Fibroblast of lung (primary cell): ENCODE data around the gene CLDN10. TPM values are rescaled to one million over a fixed set of nuclear protein-coding genes. Genes with fewer than 3 reads are reported as not detected.

Experiments used
- DNase-seq, 2 donors: peaks; one replicate each; pipeline versions ENCODE4 v3.0.0 to v3.0.0-alpha.2; 2010; ENCODE audit warnings: low read depth in 2 of 2
- H2AFZ ChIP-seq: 2 replicates; pipeline ENCODE4 v1.5.1; 2012; ENCODE audit warnings: low read length, control low read depth, inconsistent platforms
- H3K27ac ChIP-seq: 2 replicates; pipeline ENCODE4 v1.5.1; 2011; ENCODE audit warnings: low read length, control low read depth; ENCODE audit not compliant: insufficient read depth
- H3K27me3 ChIP-seq: 2 replicates; pipeline ENCODE4 v1.5.1; 2011; ENCODE audit warnings: mild to moderate bottlenecking, low read length; ENCODE audit not compliant: control insufficient read depth, insufficient read depth
- H3K36me3 ChIP-seq: 2 replicates; pipeline ENCODE4 v1.5.1; 2011; ENCODE audit warnings: low read length; ENCODE audit not compliant: control insufficient read depth, insufficient read depth
- H3K4me1 ChIP-seq: 2 replicates; pipeline ENCODE4 v1.5.1; 2011; ENCODE audit warnings: low read length; ENCODE audit not compliant: control insufficient read depth, insufficient read depth; ENCODE audit errors: extremely low read depth
- H3K4me2 ChIP-seq: 2 replicates; pipeline ENCODE4 v1.5.1; 2011; ENCODE audit warnings: low read length, control low read depth; ENCODE audit not compliant: insufficient read depth; ENCODE audit errors: extremely low read depth
- H3K4me3 ChIP-seq, 4 experiments: fragments of 200-600 bp in 1 of 4; sonication (generic) in 1 of 4; replicated peaks in 1 of 4; 2 replicates each; pipeline ENCODE4 v1.5.1; 2011 to 2016; ENCODE audit warnings: low read length in 4 of 4, low read depth in 3 of 4, mild to moderate bottlenecking in 3 of 4, control low read depth in 2 of 4, inconsistent platforms in 1 of 4, mixed read lengths in 1 of 4; ENCODE audit not compliant: insufficient read depth in 1 of 4; ENCODE audit errors: control extremely low read depth in 1 of 4
- H3K79me2 ChIP-seq: 2 replicates; pipeline ENCODE4 v1.5.1; 2012; ENCODE audit warnings: mild to moderate bottlenecking, low read length, inconsistent platforms; ENCODE audit not compliant: control insufficient read depth, insufficient read depth
- H3K9ac ChIP-seq: 2 replicates; pipeline ENCODE4 v1.5.1; 2011; ENCODE audit warnings: mild to moderate bottlenecking, low read length, control low read depth; ENCODE audit not compliant: insufficient read depth
- H3K9me3 ChIP-seq: 2 replicates; pipeline ENCODE4 v1.5.1; 2012; ENCODE audit warnings: low read depth, low read length; ENCODE audit not compliant: control insufficient read depth, insufficient read depth
- H4K20me1 ChIP-seq: 2 replicates; pipeline ENCODE4 v1.5.1; 2011; ENCODE audit warnings: low read length; ENCODE audit not compliant: control insufficient read depth, insufficient read depth; ENCODE audit errors: extremely low read depth
- EZH2 ChIP-seq: IDR thresholded peaks from 2 replicates; pipeline ENCODE4 v1.5.1; 2012; ENCODE audit warnings: low read length, control low read depth, mild to moderate bottlenecking; ENCODE audit errors: missing control alignments
- polyA plus RNA-seq, 2 donors: library from polyadenylated mRNA; depleted of rRNA in 1 of 2; stranded (reverse) in 1 of 2; unstranded in 1 of 2; fragments of >200 nt; gene quantifications; 2 replicates each; pipeline ENCODE4 v1.2.1, GENCODE V29; 2011 to 2012; ENCODE audit warnings: missing spikeins in 1 of 2
- total RNA-seq: library from RNA; depleted of rRNA; stranded (reverse); fragments of >200 nt; gene quantifications from 2 replicates; pipeline ENCODE4 v1.2.1, GENCODE V29; 2014
- TF ChIP-seq, protein P1 (sequence below), 2 donors: IDR thresholded peaks in 1 of 2; conservative IDR thresholded peaks in 1 of 2; 1 replicate in 1 of 2; 2 replicates in 1 of 2; pipeline ENCODE4 v1.5.1; 2011 to 2012; ENCODE audit warnings: low read length in 2 of 2, control low read depth in 1 of 2, inconsistent platforms in 1 of 2, low read depth in 1 of 2, mild to moderate bottlenecking in 1 of 2

The CLDN10 gene
- total and polyA plus RNA-seq, 2 donors (not counting 1 experiment from before 2014, with no cell fraction given) = not detected

- no peaks in the 10 kb centered on the region for H3K9me3 ChIP-seq
- no peaks in the 10 kb centered on the region for H3K4me1 ChIP-seq
- no peaks in the 10 kb centered on the region for H4K20me1 ChIP-seq
- no peak overlapping the region for H3K4me3 ChIP-seq
- no peak overlapping the region for H3K9ac ChIP-seq
- peak; percentile 15 to 27 for DNase-seq
- no peak overlapping the region for H2AFZ ChIP-seq
- no peak overlapping the region for H3K27ac ChIP-seq
- H3K79me2 ChIP-seq = no peaks in the 10 kb centered on the region
- TF ChIP-seq EZH2 = no peak
- TF ChIP-seq, protein P1, sequence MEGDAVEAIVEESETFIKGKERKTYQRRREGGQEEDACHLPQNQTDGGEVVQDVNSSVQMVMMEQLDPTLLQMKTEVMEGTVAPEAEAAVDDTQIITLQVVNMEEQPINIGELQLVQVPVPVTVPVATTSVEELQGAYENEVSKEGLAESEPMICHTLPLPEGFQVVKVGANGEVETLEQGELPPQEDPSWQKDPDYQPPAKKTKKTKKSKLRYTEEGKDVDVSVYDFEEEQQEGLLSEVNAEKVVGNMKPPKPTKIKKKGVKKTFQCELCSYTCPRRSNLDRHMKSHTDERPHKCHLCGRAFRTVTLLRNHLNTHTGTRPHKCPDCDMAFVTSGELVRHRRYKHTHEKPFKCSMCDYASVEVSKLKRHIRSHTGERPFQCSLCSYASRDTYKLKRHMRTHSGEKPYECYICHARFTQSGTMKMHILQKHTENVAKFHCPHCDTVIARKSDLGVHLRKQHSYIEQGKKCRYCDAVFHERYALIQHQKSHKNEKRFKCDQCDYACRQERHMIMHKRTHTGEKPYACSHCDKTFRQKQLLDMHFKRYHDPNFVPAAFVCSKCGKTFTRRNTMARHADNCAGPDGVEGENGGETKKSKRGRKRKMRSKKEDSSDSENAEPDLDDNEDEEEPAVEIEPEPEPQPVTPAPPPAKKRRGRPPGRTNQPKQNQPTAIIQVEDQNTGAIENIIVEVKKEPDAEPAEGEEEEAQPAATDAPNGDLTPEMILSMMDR (conservative IDR thresholded peaks at IDR 0.05 in 1 of 2, IDR thresholded peaks at IDR 0.05 in 1 of 2; ENCODE audit: low read depth in 1 of 2, low read length in 2 of 2) = no peak
- H3K4me2 ChIP-seq = no peak overlapping the region
- peaks cover 3% of the 10 kb centered on the region for H3K36me3 ChIP-seq
- no peaks in the 10 kb centered on the region for H3K27me3 ChIP-seq
Observed at GRCh38 chr13:95573221-95573620, 20.7 kb downstream of the CLDN10 start.

DNA sequence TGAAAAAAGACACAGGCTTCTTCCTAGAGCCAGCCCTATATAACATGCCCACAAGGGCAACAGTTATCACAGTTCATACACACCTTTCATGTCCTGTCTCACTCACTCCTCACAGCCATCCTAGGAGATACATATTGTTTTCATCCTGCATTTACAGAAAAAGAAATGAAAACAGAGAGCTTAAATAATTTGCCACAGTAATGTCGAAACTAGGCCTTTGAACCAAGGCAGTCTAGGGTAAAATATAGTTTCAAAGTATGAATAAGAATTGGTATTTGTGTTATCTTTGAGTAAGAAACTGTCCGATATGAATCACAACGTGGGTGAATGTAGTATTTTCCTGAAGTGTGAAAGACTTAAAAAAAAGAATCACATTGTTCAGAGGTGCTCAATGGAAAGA lies 26.8 kb downstream of the CLDN10 start:
- H3K9ac ChIP-seq = no peak overlapping the region
- no peaks in the 10 kb centered on the region for H4K20me1 ChIP-seq
- no peaks in the 10 kb centered on the region for H3K79me2 ChIP-seq
- DNase-seq = no peak
- peaks cover 6% of the 10 kb centered on the region for H3K36me3 ChIP-seq
- H3K4me1 ChIP-seq = no peaks in the 10 kb centered on the region
- no peak overlapping the region for H3K4me3 ChIP-seq
- H3K27ac ChIP-seq = no peak overlapping the region
- H2AFZ ChIP-seq = no peak overlapping the region
- H3K9me3 ChIP-seq = no peaks in the 10 kb centered on the region
- H3K27me3 ChIP-seq = no peaks in the 10 kb centered on the region
- no peak overlapping the region for H3K4me2 ChIP-seq
- TF ChIP-seq EZH2 = no peak
- TF ChIP-seq, protein P1 (conservative IDR thresholded peaks at IDR 0.05 in 1 of 2, IDR thresholded peaks at IDR 0.05 in 1 of 2; ENCODE audit: low read depth in 1 of 2, low read length in 2 of 2) = no peak

DNA sequence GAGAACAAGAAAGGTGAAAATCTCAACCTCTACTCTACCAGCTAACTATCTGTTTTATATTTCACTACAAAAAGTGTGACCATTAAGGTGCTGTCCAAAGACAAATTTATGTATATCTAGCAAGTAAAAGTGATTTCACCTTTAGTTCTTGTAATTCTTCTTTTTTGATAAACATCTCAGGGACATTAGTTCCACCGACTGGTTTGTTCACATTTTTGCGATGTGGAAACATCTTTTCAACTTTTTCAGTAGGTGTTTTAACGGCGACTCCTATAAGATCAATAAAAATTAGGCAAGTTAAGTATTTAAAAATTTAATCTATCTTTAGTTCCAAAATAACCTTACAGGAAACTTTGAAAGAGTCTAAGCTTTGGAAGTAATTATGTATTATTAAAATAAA lies 33.3 kb downstream of the CLDN10 start:
- H3K4me2 ChIP-seq = no peak overlapping the region
- no peaks in the 10 kb centered on the region for H4K20me1 ChIP-seq
- H3K9me3 ChIP-seq = no peaks in the 10 kb centered on the region
- no peak for DNase-seq
- H2AFZ ChIP-seq = no peak overlapping the region
- H3K4me3 ChIP-seq = no peak overlapping the region
- no peaks in the 10 kb centered on the region for H3K4me1 ChIP-seq
- H3K79me2 ChIP-seq = no peaks in the 10 kb centered on the region
- H3K36me3 ChIP-seq = peaks cover 9% of the 10 kb centered on the region
- H3K27me3 ChIP-seq = no peaks in the 10 kb centered on the region
- no peak overlapping the region for H3K9ac ChIP-seq
- TF ChIP-seq, protein P1 (conservative IDR thresholded peaks at IDR 0.05 in 1 of 2, IDR thresholded peaks at IDR 0.05 in 1 of 2; ENCODE audit: low read depth in 1 of 2, low read length in 2 of 2) = no peak
- no peak for TF ChIP-seq EZH2
- no peak overlapping the region for H3K27ac ChIP-seq
